ENCODE data around the gene FRMPD2.

- TF ChIP-seq, protein P1, sequence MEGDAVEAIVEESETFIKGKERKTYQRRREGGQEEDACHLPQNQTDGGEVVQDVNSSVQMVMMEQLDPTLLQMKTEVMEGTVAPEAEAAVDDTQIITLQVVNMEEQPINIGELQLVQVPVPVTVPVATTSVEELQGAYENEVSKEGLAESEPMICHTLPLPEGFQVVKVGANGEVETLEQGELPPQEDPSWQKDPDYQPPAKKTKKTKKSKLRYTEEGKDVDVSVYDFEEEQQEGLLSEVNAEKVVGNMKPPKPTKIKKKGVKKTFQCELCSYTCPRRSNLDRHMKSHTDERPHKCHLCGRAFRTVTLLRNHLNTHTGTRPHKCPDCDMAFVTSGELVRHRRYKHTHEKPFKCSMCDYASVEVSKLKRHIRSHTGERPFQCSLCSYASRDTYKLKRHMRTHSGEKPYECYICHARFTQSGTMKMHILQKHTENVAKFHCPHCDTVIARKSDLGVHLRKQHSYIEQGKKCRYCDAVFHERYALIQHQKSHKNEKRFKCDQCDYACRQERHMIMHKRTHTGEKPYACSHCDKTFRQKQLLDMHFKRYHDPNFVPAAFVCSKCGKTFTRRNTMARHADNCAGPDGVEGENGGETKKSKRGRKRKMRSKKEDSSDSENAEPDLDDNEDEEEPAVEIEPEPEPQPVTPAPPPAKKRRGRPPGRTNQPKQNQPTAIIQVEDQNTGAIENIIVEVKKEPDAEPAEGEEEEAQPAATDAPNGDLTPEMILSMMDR (IDR thresholded peaks at IDR 0.05; ENCODE audit: low read depth, low read length, poor library complexity, severe bottlenecking) = no peak
- TF ChIP-seq EZH2phosphoT487 (IDR thresholded peaks at IDR 0.05; ENCODE audit: borderline replicate concordance, low read length) = no peak
These were observed 52.7 kb downstream of the FRMPD2 start for GRCh38 chr10:48221814-48222213.

Data from DOHH2 (cell line).